Activated T-cell treated with anti-CD3 and anti-CD28 coated beads, Interleukin-2, amount 50 U/mL, for 1 hour (primary cell): Measurements from ENCODE around the gene PKP4.

ENCODE experiments used
- DNase-seq: peaks from one replicate; pipeline ENCODE4 v3.0.0-alpha.2; 2020

The PKP4 gene

GRCh38 chr2:158602027-158602426 lies 145.3 kb downstream of the PKP4 start:
- DNase-seq = no peak

GRCh38 chr2:158603205-158603604 lies 146.5 kb downstream of the PKP4 start:
- no peak for DNase-seq

GRCh38 chr2:158603986-158604385 lies 147.2 kb downstream of the PKP4 start:
- DNase-seq = no peak

DNA sequence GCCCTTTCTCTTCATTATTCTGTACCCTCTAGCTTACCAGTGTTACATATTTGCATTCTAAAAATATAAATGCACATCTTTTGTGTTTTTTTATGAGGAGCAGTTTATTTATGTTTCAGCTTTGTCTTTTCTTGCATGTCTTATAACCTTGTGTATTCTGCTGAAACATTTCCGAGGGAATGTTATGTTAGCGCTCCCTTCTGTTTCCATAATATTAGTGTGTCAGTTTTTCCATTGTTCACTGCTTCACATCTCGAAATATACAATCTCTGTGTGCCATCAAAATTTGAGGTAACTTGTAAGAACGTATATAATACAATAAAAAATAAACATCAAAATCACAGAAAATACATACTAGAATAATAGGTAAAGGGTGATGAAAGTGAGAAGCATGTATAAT lies 153.3 kb downstream of the PKP4 start:
- no peak for DNase-seq

DNA sequence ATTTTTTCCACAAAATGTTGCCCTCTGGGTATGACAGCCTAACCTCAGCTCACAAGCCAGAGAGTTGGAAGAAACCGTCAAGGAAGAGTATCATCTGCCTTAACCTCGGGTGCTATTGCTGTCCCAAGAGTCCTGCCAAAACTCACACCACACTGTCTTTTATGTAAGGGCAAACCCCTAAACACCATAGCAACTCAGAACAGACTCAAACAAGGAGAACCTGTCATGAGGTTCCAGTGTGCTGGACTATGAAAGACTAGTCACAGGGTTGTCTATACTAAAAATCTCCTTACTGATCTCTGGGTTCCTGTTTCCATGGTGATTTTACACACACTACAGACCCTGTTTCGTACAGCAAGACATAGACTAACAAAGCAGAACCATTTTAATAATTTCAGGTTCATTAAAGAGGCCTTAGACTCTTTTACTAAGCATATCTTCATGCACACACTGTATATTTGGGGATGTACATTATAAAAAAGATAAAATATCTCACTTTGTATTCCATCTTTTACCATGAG lies 159.8 kb downstream of the PKP4 start:
- no peak for DNase-seq

DNA sequence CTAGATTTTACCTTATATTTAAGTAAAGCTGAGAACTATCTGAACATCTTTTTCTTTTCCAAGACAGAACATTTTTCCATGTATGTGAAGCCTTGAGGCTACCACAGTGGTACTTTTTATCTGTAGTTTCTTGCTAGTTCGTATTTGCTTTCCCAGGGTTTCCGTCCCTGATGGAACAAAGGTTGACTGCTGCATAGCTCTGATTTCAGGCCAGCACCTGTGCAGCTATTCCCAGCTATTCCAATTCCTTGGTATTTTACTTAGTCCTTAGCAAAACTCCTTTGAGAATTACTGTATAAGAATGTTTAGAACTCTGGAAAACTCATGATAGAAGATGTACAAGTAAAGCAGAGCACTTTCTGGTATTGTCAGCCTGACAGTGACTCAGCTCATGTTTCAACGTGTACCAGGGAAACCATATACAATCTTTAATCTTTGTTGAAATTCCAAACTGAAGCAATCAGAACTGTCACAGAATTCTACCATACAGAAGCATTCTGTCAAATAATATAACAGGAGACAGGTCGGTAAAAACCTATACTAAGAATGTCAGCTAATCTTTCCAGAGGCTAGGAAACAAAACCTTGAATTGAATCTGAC lies 162.2 kb downstream of the PKP4 start:
- no peak for DNase-seq

GRCh38 chr2:158619496-158619895 lies 162.7 kb downstream of the PKP4 start:
- no peak for DNase-seq

- DNase-seq = no peak
Measured at GRCh38 chr2:158620656-158621055, 163.9 kb downstream of the PKP4 start.

DNA sequence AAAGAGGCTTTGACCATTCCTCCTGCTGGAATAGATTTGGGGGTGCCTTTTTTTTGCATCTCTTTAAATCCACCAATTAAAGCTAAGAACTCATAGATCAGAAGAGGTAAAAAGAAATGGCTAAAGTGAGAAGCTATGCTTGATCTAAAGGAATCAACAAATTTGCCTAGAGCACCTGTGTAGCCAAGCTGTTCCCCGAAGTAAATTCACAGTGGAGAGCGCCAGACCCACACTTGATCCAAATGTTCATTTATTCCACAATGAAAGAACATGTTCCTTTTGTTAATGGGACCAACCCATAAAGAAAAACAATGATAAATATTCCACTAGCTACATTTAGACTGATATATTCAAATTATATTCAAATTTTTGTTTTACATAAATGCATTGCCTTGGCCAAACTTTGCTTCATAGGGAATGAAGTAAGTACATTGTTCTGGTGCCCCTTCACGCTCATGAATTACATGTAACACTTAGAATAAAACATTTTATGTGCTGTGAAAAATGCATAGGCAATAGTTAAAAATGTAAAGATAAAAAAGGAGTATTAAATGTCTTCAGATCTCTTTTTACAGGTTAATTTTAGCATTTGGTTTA lies 167.4 kb downstream of the PKP4 start:
- DNase-seq = no peak

DNA sequence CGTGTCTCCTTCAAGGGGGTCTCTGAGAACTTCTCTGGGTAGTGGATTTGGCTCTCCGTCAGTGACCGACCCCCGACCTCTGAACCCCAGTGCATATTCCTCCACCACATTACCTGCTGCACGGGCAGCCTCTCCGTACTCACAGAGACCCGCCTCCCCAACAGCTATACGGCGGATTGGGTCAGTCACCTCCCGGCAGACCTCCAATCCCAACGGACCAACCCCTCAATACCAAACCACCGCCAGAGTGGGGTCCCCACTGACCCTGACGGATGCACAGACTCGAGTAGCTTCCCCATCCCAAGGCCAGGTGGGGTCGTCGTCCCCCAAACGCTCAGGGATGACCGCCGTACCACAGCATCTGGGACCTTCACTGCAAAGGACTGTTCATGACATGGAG lies 168.2 kb downstream of the PKP4 start:
- DNase-seq = no peak

DNA sequence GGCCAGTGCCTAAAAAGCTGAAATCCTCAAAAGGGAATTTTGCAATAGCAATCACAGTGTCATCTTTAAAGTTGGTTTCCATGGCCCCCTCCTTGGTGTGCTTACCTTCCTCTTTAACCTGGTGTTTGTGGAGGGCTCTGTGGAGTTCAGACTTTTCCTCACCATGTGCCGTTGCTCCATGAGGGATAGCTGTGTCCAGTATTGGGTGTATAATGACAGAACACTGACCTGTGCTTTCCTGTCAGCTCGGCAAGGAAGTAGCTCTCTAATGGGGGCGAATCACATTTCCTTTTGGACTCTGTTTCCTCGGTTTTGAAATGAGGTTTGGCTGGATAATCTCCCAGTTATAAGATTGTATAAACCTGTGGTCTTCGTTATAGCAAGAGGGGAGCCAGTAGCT lies 172.4 kb downstream of the PKP4 start:
- no peak for DNase-seq

DNA sequence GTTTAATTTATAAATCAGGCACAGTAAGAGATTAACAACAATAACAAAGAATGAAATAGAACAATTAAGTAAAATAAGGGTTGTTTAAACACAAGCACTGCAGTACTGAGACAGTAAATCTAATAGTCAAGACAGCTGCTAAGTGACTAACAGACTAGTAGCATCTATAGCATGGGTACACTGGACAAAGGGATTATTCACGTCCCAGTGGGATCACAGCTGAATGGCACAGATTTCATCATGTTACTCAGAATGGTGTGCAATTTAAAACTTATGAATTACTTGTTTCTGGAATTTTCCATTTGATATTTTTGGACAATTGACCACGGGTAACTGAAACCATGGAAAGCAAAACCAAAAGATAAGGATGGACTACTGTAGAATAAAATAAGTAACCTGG lies 176.5 kb downstream of the PKP4 start:
- no peak for DNase-seq

DNA sequence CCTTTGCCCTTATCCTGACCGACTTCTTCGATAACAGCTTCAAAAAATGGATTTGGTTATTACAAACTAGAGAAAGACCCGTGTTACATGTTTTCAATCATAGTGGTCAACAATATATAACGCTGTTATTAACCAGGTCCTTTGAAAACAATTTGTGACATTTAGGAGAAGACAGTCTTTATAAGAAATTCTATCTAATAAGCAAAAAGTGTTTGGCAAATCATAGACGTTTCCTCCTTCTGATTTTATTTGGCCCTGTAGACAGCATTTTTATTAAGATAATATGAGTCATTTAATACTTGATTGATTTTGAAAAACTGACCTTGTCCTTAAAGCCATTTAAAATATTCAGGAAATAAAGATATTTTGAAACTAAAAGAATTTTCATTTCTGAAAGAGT lies 177.9 kb downstream of the PKP4 start:
- no peak for DNase-seq

DNA sequence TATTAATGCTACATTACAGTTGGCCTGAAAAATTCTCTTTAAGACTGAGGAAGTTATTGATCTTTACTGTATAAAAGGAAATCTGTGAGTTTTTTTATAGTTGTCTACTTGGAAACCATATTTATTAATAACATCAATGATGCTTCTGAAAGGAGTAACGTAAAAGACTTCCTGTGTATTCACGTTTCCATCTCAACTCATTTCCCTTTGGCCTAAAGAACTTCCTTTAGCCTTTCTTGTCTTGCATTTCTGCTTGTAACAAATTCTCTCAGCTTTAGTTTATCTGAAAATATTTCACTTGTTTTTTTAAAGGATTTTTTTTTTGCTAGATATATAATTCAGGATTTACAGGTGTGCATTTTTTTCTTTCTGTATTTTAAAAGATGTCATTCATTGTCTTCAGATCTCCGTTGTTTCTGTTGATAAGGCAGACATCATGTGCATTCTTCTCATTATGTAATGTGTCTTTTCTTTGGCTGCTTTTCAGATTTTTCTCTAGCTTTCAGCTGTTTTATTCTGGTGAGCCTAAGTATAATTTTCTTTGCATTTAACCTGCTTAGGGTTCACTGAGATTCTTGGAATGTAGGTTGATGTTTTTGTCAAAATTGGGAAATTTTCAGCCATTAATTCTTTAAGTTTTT lies 179.3 kb downstream of the PKP4 start:
- DNase-seq = no peak

GRCh38 chr2:158637357-158637756 lies 180.6 kb downstream of the PKP4 start:
- no peak for DNase-seq

- no peak for DNase-seq
Measured at GRCh38 chr2:158644139-158644538, 187.4 kb downstream of the PKP4 start.

DNA sequence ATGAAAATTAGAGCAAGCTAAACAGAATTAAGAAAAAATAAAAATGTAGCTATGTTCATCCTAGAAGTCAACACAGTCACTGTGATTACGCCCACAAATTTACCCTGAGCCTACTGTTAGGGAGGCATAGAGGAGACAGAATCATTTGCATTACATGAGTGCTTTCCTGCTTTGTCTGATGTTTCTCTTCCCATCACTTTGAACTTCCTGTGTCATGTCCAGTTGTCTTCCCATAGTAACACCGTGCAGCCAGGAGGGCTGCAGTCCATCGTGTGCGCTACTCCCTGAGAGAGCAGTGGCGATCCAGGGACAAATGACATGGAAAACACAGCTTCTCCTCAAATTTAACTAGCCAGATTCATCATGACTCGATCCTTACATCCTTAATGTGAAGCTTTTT lies 188.5 kb downstream of the PKP4 start:
- no peak for DNase-seq

DNA sequence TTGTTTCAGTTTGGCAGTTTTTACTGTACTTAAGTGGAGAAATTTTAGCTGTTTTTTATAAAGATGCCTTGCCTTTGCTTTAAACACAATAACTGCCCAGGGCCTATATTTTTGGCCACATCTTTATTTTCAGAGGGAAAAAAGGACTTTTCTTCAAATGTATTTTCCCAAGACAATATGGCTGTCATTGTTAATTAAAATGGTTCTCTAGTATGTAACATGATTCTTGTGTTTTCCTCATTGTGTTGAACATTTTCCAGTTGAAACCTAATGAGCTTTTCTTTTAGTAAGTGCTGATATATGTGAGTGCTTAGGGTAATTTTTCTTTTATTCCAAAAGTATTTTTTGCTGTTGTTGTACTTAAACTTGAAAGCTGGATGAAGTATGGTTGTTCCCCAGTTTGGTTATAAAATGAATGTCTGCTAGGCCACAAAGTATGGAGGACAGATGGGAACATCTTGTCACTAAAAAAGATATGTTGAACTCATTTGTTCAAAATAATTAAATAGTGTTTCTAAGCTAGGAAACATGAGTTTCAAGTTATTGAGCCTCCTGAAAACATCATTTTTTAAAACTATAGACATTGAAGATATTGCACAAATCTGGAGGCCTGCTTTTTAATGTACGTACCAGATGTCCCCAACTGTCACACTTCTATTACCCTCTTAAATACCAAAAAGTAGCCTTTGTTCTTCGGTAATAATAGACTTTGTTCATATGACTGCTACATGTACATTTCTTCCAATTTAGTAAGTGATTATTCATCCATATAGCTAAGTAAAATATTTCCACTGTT lies 190.9 kb downstream of the PKP4 start:
- no peak for DNase-seq

DNA sequence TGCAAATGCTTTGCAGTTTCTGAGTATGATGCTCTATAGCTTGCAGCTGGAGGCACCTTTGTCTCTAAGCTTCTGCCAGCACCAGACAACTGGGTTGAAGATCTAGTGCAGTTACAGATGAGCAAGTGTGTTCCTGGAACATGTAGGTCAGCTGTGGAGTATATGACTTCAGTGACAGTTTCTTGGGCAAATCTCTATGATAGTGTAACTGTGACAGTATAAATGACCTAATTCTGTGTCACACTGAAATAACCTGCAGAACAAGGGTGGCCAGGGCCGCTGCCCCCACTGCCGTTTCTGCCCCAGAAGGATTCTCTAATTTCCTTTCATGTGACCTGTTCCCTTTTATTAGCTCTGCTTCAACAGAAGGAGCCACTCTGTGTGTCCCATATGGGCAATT lies 193.1 kb downstream of the PKP4 start:
- no peak for DNase-seq

GRCh38 chr2:158650646-158651357 lies 194.1 kb downstream of the PKP4 start:
- no peak for DNase-seq

GRCh38 chr2:158651358-158652057 lies 194.8 kb downstream of the PKP4 start:
- no peak for DNase-seq

DNA sequence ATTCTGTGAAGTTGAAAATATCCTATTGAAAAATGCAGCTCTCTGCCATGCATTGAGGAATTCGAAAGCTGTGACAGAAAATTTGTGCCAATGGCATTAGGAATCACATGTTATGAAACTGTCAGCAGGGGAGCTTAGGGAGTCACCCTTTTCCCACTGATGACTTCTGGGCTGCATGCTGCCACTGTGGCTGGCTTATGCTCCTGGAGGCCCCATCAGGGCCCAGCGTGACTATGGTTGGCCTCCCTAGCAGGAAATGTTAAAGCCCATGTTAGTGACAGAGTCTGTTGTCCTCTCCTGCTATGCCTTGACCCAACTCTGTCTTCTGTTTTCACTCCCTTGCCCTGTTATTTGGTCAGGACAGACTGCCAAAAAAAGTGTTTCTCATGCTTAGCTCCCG lies 198.9 kb downstream of the PKP4 start:
- no peak for DNase-seq
